Caco-2 (cell line): ENCODE measurements around the gene XIRP1. TPM values are rescaled to one million over a fixed set of nuclear protein-coding genes. Genes with fewer than 3 reads are reported as not detected.

Experiments used
- BruUV-seq: library from RNA; stranded (reverse); fragments of 400-500 nt; replicated peaks from 2 replicates; lab custom pipeline; 2021; lab: Mats Ljungman, UMichigan
- CTCF ChIA-PET: fragments of 300-600 bp; sonication (Branson Sonifier 250); formaldehyde crosslinking; loops from one replicate; lab custom pipeline; 2022; ENCODE audit warnings: antibody characterized with exemption; lab: Charles Lee
- POLR2A ChIA-PET: fragments of 300-600 bp; sonication (Branson Sonifier 250); formaldehyde crosslinking; loops from one replicate; lab custom pipeline; 2022; ENCODE audit warnings: antibody characterized with exemption; lab: Charles Lee
- DNase-seq, 2 experiments: peaks; one replicate each; pipeline versions ENCODE4 v3.0.0 to v3.0.0-alpha.2; 2020 to 2022
- H3K27me3 ChIP-seq: replicated peaks from 2 replicates; pipeline ENCODE4 v1.6.0; 2011; ENCODE audit warnings: low read length; ENCODE audit not compliant: control insufficient read depth, insufficient read depth
- H3K36me3 ChIP-seq: 2 replicates; pipeline ENCODE4 v1.5.1; 2011; ENCODE audit warnings: low read length; ENCODE audit not compliant: control insufficient read depth, insufficient read depth
- H3K4me1 ChIP-seq: fragments of 250-450 bp; sonication (Bioruptor Pico); 2 replicates; pipeline ENCODE4 v1.5.1; 2020; ENCODE audit warnings: mild to moderate bottlenecking
- H3K4me3 ChIP-seq: 2 replicates; pipeline ENCODE4 v1.5.1; 2011; ENCODE audit warnings: low read depth, mild to moderate bottlenecking, control low read depth, low read length
- H3K9me3 ChIP-seq: fragments of 250-450 bp; sonication (Bioruptor Pico); 2 replicates; pipeline ENCODE4 v1.5.1; 2020; ENCODE audit warnings: mild to moderate bottlenecking, moderate library complexity
- H3K27ac Mint-ChIP-seq: one replicate; pipeline ENCODE4 v1.8.0; 2022; ENCODE audit warnings: mixed read lengths; ENCODE audit not compliant: unreplicated experiment
- H3K27me3 Mint-ChIP-seq: one replicate; pipeline ENCODE4 v1.8.0; 2022; ENCODE audit warnings: mixed read lengths; ENCODE audit not compliant: insufficient read depth, unreplicated experiment
- H3K36me3 Mint-ChIP-seq: one replicate; pipeline ENCODE4 v1.8.0; 2022; ENCODE audit warnings: mild to moderate bottlenecking, mixed read lengths; ENCODE audit not compliant: insufficient read depth, unreplicated experiment
- H3K4me1 Mint-ChIP-seq: one replicate; pipeline ENCODE4 v1.8.0; 2022; ENCODE audit warnings: low read depth, mixed read lengths; ENCODE audit not compliant: unreplicated experiment
- H3K4me3 Mint-ChIP-seq: one replicate; pipeline ENCODE4 v1.8.0; 2022; ENCODE audit warnings: mild to moderate bottlenecking, moderate library complexity, mixed read lengths; ENCODE audit not compliant: unreplicated experiment
- H3K9me3 Mint-ChIP-seq: one replicate; pipeline ENCODE4 v1.8.0; 2022; ENCODE audit warnings: mixed read lengths; ENCODE audit not compliant: unreplicated experiment
- CTCF ChIP-seq, 2 experiments: fragments of 200-600 bp in 1 of 2; IDR thresholded peaks; 1 replicate in 1 of 2; 2 replicates in 1 of 2; pipeline versions ENCODE4 v1.5.1 to v1.8.0; 2011 to 2022; ENCODE audit warnings: antibody characterized with exemption in 1 of 2, control low read depth in 1 of 2, inconsistent platforms in 1 of 2, low read depth in 1 of 2, low read length in 1 of 2, mild to moderate bottlenecking in 1 of 2, moderate library complexity in 1 of 2; ENCODE audit not compliant: insufficient read depth in 1 of 2, severe bottlenecking in 1 of 2, unreplicated experiment in 1 of 2
- intact Hi-C: fragments of 100-400 bp; cut with micrococcal nuclease; formaldehyde crosslinking; loops from one replicate; pipeline ENCODE4 v1.10.0; 2022; ENCODE audit not compliant: unreplicated experiment
- microRNA-seq: library from miRNA; unstranded; fragments of <30 nt; microRNA quantifications from one replicate; pipeline ENCODE4 v1.2.0, GENCODE V29; 2022
- total RNA-seq: library from RNA; stranded (reverse); gene quantifications from 2 replicates; pipeline ENCODE4 v1.2.3, GENCODE V29; 2022

Gene XIRP1
- total RNA-seq, 1 experiment from 2014 or later: not detected

DNA sequence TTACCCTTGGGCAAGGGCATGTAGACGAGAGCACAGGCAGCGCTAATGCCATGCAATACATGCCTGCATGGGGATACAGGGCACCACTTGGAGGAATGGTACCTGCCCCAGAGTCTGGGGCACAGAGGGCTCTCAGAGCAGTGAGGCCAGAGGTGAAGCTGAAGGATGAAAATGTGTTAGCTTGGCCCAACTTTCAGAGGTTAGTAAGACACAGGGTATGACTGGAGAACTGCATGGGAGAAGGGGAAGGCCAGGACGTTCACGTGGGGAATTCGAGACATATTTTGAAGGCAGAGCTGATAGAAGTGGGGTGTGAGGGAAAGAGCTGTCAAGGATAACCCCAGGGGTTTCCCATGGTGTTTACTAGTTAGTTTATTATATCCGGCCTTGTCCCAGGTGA is 58.6 kb downstream of the XIRP1 start:
- ChIA-PET POLR2A (no interaction called here), CTCF (no interaction called here)
- Mint-ChIP-seq H3K4me3 (no peak overlapping the region), H3K27ac (no peak overlapping the region), H3K36me3 (peaks cover 6% of the 10 kb centered on the region), H3K9me3 (no peaks in the 10 kb centered on the region), H3K4me1 (no peaks in the 10 kb centered on the region), H3K27me3 (no peaks in the 10 kb centered on the region)
- no TSS peak for BruUV-seq
- no peaks in the 10 kb centered on the region for H3K4me1 ChIP-seq
- DNase-seq: no peak
- H3K36me3 ChIP-seq: no peaks in the 10 kb centered on the region
- H3K4me3 ChIP-seq: no peak overlapping the region
- H3K9me3 ChIP-seq: no peaks in the 10 kb centered on the region
- no peak for TF ChIP-seq CTCF (IDR thresholded peaks at IDR 0.05; ENCODE audit: insufficient read depth in 1 of 2, low read depth in 1 of 2, low read length in 1 of 2, severe bottlenecking in 1 of 2, unreplicated experiment in 1 of 2)
- intact Hi-C loops: no loop called here
- H3K27me3 ChIP-seq: no peaks in the 10 kb centered on the region

Small RNAs within 50 kb of the gene (microRNA-seq; reads per million reads assigned to microRNA genes)
- gene MIR6822: 0.74 reads per million

Other genes with a start within 250 kb of the XIRP1 start
- 0.12 TPM in 1 of 2 replicates, not detected in the other for gene SCN11A, start 140.7 kb downstream of the XIRP1 start, total RNA-seq
- 27.6 and 28.4 TPM in 2 replicates for gene WDR48, start 140.6 kb downstream of the XIRP1 start, total RNA-seq
- gene GORASP1, start 85.0 kb downstream of the XIRP1 start, total RNA-seq: 42.2 and 43.6 TPM in 2 replicates
- 4.0 and 6.9 TPM in 2 replicates for gene TTC21A, start 84.9 kb downstream of the XIRP1 start, total RNA-seq
- gene CSRNP1, start 39.0 kb downstream of the XIRP1 start, total RNA-seq: 12.6 and 13.5 TPM in 2 replicates
- gene CX3CR1, start 87.4 kb upstream of the XIRP1 start, total RNA-seq: 0.61 TPM in 1 of 2 replicates, not detected in the other
- gene CCR8, start 137.1 kb upstream of the XIRP1 start, total RNA-seq: not detected in 2 replicates
- 33.1 and 37.7 TPM in 2 replicates for gene SLC25A38, start 190.8 kb upstream of the XIRP1 start, total RNA-seq
- 1,548 and 1,562 TPM in 2 replicates for gene RPSA, start 214.1 kb upstream of the XIRP1 start, total RNA-seq